Adrenal gland (tissue), 5 donors: ENCODE measurements around the gene FOXN3.

ENCODE experiments used
- CTCF ChIP-seq, 6 experiments: fragments of 450-650 bp in 4 of 6; fragments of 200-600 bp in 2 of 6; sonication (generic) in 1 of 6; IDR thresholded peaks; 1 replicate in 5 of 6; 2 replicates in 1 of 6; pipeline versions ENCODE4 v1.5.1 to v1.8.0; 2016 to 2021; ENCODE audit warnings: antibody characterized with exemption in 6 of 6, mild to moderate bottlenecking in 2 of 6, moderate library complexity in 1 of 6
- POLR2A ChIP-seq, 2 donors: fragments of 450-650 bp; IDR thresholded peaks; one replicate each; pipeline ENCODE4 v1.6.1; 2017; ENCODE audit warnings: antibody characterized with exemption in 2 of 2, mild to moderate bottlenecking in 2 of 2, moderate library complexity in 1 of 2
- donor health status: DM: no; HTN: no; CAD: no.

- no peak for TF ChIP-seq CTCF (IDR thresholded peaks at IDR 0.05)
- no peak for TF ChIP-seq POLR2A (IDR thresholded peaks at IDR 0.05)
Measured at GRCh38 chr14:89391556-89391955, 25.5 kb downstream of the FOXN3 start.
